ENCODE data around the gene SLC25A3. TPM values are rescaled to one million over a fixed set of nuclear protein-coding genes. Genes with fewer than 3 reads are reported as not detected.
"Not testable (repeated sequence)": the region's sequence is repeated elsewhere in the genome, so short reads cannot be mapped to it uniquely, and the experiment has no call there.

SLC25A3 gene
- total RNA-seq, 1 donor, result 620 TPM

DNA sequence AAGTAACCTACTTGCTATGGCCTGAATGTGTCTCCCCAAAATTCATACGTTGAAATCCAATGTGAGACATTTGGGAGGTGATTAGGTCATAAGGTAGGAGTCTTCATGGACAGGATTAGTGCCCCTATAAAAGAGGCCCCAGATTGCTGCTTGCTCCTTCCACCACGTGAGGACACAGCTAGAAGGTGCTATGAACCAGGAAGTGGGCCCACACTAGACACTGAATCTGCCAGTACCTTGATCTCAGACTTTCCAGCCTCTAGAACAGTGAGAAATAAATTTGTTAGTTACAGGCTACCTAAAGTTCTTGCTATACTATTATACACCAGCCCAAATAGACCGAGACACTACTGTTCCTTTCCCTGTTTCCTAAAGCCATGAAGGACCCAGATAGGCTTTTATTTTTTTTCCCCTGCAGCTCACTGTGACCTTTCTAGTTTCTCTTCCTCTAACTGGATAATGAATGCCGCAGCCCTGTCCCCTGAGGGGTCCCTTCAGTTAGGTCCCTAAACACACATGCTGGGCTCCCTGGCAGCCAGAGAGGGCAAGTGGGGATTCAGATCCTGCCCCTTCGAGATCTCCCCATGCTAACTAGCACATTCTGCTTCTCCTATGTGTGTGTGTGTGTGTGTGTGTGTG, 19.3 kb downstream of the SLC25A3 start:
- no peak for DNase-seq (ENCODE audit: low read depth)
- TF ChIP-seq, protein P1, sequence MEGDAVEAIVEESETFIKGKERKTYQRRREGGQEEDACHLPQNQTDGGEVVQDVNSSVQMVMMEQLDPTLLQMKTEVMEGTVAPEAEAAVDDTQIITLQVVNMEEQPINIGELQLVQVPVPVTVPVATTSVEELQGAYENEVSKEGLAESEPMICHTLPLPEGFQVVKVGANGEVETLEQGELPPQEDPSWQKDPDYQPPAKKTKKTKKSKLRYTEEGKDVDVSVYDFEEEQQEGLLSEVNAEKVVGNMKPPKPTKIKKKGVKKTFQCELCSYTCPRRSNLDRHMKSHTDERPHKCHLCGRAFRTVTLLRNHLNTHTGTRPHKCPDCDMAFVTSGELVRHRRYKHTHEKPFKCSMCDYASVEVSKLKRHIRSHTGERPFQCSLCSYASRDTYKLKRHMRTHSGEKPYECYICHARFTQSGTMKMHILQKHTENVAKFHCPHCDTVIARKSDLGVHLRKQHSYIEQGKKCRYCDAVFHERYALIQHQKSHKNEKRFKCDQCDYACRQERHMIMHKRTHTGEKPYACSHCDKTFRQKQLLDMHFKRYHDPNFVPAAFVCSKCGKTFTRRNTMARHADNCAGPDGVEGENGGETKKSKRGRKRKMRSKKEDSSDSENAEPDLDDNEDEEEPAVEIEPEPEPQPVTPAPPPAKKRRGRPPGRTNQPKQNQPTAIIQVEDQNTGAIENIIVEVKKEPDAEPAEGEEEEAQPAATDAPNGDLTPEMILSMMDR (IDR thresholded peaks at IDR 0.05; ENCODE audit: insufficient read depth, low read depth, low read length), result no peak
- no peak overlapping the region for H3K4me3 ChIP-seq (ENCODE audit: low read depth, low read length)

DNA sequence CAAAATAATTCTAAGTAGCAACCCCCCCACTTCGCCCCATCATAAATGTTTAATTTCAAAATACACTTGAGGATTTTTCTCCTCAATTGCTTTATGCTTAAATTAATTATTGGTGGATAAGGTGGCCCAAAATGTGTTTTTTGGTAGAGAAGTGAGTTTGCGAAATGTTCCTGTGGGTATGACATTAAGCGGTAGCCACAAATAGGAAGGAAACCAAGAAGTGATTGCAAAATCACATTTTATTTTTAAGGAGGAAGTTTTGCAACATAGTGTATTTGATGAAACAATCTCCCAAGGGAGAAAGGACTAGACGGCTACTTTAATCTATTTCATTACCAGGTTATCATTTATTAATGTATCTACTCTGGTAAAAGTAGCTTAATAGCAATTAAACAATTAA, 25.5 kb downstream of the SLC25A3 start:
- H3K4me3 ChIP-seq (ENCODE audit: low read depth, low read length), result no peak overlapping the region
- TF ChIP-seq, protein P1 (IDR thresholded peaks at IDR 0.05; ENCODE audit: insufficient read depth, low read depth, low read length), result no peak
- DNase-seq (ENCODE audit: low read depth), result peak; percentile 84

DNA sequence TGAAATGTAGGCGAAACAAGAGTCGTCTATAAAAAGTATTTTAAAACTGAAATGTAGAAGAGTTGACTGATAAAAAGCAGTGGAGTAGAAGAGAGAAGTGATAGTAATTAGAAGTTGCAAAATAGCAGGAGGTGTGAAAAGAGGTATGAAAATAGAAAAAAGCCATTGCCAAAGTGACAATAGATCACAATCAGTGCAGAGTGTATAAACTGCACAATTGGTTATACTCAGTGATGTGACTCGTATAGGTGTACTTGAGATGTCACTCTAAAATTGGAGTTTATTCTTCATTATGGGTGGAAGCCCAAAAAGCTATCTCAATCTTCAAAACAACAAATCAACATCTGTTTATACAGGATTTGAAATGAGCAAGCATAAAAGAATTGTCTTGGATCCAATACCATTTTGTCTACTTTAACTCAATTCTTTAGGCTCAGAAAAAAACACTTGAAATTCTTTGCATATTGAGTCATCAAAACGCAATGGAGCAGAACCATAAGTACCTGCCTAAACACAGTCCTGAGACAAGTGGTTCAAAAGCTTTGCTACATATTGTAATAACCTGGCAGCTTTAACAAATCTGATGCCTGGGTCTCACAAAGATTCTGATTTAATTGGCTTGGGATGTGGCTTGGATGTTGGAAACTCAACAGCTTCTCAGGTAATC, 42.3 kb downstream of the SLC25A3 start:
- no peak overlapping the region for H3K4me3 ChIP-seq (ENCODE audit: low read depth, low read length)
- peak; percentile 48 for DNase-seq (ENCODE audit: low read depth)
- TF ChIP-seq, protein P1 (IDR thresholded peaks at IDR 0.05; ENCODE audit: insufficient read depth, low read depth, low read length), result no peak

DNA sequence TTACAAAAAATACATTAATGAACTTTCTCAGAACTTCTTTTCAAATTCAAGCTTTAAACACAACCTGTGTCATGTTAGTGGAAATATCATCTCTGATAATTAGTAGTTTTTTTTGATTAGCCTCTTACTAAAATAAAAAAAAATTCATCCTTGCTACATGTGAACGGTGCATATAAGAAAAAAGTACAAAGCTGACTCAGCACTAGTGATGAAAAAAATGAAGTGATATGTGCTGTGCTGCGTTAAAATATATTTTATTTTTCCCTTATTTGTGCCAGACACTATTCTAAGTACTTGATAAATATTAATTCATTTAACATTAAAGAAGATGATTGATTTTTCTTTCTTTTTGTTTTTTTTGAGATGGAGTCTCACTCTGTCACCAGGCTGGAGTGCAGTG, 43.6 kb downstream of the SLC25A3 start:
- DNase-seq (ENCODE audit: low read depth), result no peak
- H3K4me3 ChIP-seq (ENCODE audit: low read depth, low read length), result no peak overlapping the region
- TF ChIP-seq, protein P1 (IDR thresholded peaks at IDR 0.05; ENCODE audit: insufficient read depth, low read depth, low read length), result no peak

DNA sequence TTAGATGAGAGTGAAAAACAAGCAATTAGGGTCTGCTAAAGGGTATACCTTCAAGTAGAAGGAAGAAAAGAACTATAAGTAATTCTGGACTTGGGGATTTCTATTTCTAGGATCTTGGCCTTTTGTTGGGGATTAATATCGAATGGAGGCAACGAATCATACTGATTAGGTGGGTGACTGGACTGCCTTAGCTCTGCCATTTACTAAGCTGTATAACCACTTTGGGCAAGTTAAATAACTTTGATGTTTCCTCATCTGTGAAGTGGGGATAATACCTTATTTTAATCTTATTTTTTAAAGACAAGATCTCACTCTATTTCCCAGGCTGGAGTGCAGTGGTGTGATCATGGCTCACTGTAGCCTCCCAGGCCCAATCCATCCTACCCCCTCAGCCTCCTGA, 44.5 kb downstream of the SLC25A3 start:
- TF ChIP-seq, protein P1 (IDR thresholded peaks at IDR 0.05; ENCODE audit: insufficient read depth, low read depth, low read length), result no peak
- no peak for DNase-seq (ENCODE audit: low read depth)
- no peak overlapping the region for H3K4me3 ChIP-seq (ENCODE audit: low read depth, low read length)

DNA sequence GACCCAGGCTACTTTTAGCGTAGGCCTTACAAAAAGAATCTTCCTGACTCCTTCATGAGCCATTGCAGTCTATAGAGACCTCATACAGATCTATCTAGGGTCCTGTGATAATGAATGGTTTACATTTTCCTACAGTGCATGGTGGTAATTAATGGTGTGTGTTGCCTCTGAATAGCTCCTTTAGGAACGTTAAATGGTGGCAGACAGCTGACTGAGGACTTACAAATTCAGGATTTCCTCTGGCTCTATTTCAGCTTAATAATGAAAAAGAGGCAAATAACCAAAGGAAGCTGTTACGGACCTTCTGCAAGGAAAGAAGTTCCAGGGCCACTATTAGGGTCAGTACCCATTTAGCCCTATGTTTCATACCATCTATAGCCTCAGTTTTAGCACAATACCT, 46.0 kb downstream of the SLC25A3 start:
- DNase-seq (ENCODE audit: low read depth), result no peak
- no peak overlapping the region for H3K4me3 ChIP-seq (ENCODE audit: low read depth, low read length)
- TF ChIP-seq, protein P1 (IDR thresholded peaks at IDR 0.05; ENCODE audit: insufficient read depth, low read depth, low read length), result no peak

DNA sequence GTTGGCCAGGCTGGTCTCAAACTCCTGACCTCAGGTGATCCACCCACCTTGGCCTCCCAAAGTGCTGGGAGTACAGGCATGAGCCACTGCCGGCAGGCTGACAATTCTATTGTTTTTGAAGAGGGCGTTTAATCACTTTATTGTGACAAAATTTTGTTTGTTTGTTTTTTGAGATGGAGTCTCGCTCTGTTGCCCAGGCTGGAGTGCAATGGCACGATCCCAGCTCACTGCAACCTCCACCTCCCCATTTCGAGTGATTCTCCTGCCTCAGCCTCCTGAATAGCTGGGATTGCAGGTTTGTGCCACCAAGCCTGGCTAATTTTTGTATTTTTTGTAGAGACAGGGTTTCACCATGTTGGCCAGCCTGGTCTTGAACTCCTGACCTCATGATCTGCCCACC, 49.3 kb downstream of the SLC25A3 start:
- peak overlapping the region; percentile 90 for H3K4me3 ChIP-seq (ENCODE audit: low read depth, low read length)
- DNase-seq (ENCODE audit: low read depth), result not testable (repeated sequence)
